ENCODE measurements around the gene DCTN1. TPM values are rescaled to one million over a fixed set of nuclear protein-coding genes. Genes with fewer than 3 reads are reported as not detected.

Gene DCTN1
- total RNA-seq, 1 donor from 2014 or later: 100 TPM

GRCh38 chr2:74349889-74350288, 30.2 kb downstream of the DCTN1 start:
- H3K27me3 ChIP-seq: no peaks in the 10 kb centered on the region
- H3K4me1 Mint-ChIP-seq: no peaks in the 10 kb centered on the region
- H3K4me3 Mint-ChIP-seq: no peak overlapping the region
- peaks cover 2% of the 10 kb centered on the region for H3K27me3 Mint-ChIP-seq (ENCODE audit: insufficient read depth, low read depth)
- H3K36me3 Mint-ChIP-seq: peaks cover 2% of the 10 kb centered on the region
- H3K27ac Mint-ChIP-seq: no peak overlapping the region
- H3K79me2 ChIP-seq (ENCODE audit: low read depth): no peaks in the 10 kb centered on the region
- no peak overlapping the region for H3K9ac ChIP-seq
- H3K4me3 ChIP-seq: no peak overlapping the region
- no peaks in the 10 kb centered on the region for H4K20me1 ChIP-seq (ENCODE audit: low read depth)
- no peak for TF ChIP-seq EZH2phosphoT487 (IDR thresholded peaks at IDR 0.05)
- H3K36me3 ChIP-seq: no peaks in the 10 kb centered on the region
- no peak overlapping the region for H3K4me2 ChIP-seq
- H3F3A ChIP-seq (ENCODE audit: low read depth): no peaks in the 10 kb centered on the region
- H3K4me1 ChIP-seq: no peaks in the 10 kb centered on the region
- H3K9me3 Mint-ChIP-seq: no peaks in the 10 kb centered on the region
- no peak overlapping the region for H2AFZ ChIP-seq (replicated peaks)
- H3K9me3 ChIP-seq (ENCODE audit: low read depth): no peaks in the 10 kb centered on the region
- no peak overlapping the region for H3K27ac ChIP-seq
- DNase-seq (ENCODE audit: low spot score): no peak

- no peaks in the 10 kb centered on the region for H3F3A ChIP-seq (ENCODE audit: low read depth)
- no peaks in the 10 kb centered on the region for H3K9me3 Mint-ChIP-seq
- H3K4me2 ChIP-seq: no peak overlapping the region
- no peak overlapping the region for H3K27ac Mint-ChIP-seq
- TF ChIP-seq EZH2phosphoT487 (IDR thresholded peaks at IDR 0.05) (no peak), EZH2 (IDR thresholded peaks at IDR 0.05) (no peak)
- TF ChIP-seq, protein P1, sequence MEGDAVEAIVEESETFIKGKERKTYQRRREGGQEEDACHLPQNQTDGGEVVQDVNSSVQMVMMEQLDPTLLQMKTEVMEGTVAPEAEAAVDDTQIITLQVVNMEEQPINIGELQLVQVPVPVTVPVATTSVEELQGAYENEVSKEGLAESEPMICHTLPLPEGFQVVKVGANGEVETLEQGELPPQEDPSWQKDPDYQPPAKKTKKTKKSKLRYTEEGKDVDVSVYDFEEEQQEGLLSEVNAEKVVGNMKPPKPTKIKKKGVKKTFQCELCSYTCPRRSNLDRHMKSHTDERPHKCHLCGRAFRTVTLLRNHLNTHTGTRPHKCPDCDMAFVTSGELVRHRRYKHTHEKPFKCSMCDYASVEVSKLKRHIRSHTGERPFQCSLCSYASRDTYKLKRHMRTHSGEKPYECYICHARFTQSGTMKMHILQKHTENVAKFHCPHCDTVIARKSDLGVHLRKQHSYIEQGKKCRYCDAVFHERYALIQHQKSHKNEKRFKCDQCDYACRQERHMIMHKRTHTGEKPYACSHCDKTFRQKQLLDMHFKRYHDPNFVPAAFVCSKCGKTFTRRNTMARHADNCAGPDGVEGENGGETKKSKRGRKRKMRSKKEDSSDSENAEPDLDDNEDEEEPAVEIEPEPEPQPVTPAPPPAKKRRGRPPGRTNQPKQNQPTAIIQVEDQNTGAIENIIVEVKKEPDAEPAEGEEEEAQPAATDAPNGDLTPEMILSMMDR (IDR thresholded peaks at IDR 0.05): no peak
- H3K79me2 ChIP-seq (ENCODE audit: low read depth): no peaks in the 10 kb centered on the region
- no peak for DNase-seq (ENCODE audit: low spot score)
- no peaks in the 10 kb centered on the region for H3K27me3 ChIP-seq
- no peak overlapping the region for H3K4me3 Mint-ChIP-seq
- no peak overlapping the region for H3K4me3 ChIP-seq
- H3K36me3 Mint-ChIP-seq: no peaks in the 10 kb centered on the region
- H3K36me3 ChIP-seq: no peaks in the 10 kb centered on the region
- H3K4me1 Mint-ChIP-seq: no peaks in the 10 kb centered on the region
- H4K20me1 ChIP-seq (ENCODE audit: low read depth): no peaks in the 10 kb centered on the region
- H3K9ac ChIP-seq: no peak overlapping the region
- no peak overlapping the region for H3K27ac ChIP-seq
- H2AFZ ChIP-seq (replicated peaks): no peak overlapping the region
- no peaks in the 10 kb centered on the region for H3K9me3 ChIP-seq (ENCODE audit: low read depth)
- H3K4me1 ChIP-seq: no peaks in the 10 kb centered on the region
- H3K27me3 Mint-ChIP-seq (ENCODE audit: insufficient read depth, low read depth): peaks cover 2% of the 10 kb centered on the region
Measured at GRCh38 chr2:74347742-74348141, 32.4 kb downstream of the DCTN1 start.

DNA sequence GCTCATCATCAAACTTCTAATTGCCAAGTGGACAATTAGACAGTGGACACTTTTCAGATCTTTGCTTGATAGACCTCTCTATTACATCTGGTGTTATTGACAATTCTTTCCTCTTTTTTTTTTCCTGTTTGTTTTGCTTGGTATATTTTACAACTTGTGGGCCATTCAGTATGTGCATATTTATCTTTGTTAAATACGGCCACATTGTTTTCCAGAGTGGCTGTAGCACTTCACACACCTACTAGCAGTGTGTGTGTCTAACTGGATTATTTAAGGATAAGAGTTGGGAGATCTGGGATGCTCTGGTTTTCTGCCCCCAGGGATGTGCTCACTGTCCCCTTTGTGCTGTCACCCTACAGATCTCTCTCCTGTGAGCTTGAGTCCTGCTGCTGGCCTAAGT, 32.8 kb downstream of the DCTN1 start:
- Histone ChIP-seq H2AFZ (replicated peaks) (no peak overlapping the region), H3F3A (ENCODE audit: low read depth) (no peaks in the 10 kb centered on the region)
- H3K36me3 Mint-ChIP-seq: no peaks in the 10 kb centered on the region

GRCh38 chr2:74345272-74345943, 34.7 kb downstream of the DCTN1 start:
- Mint-ChIP-seq H3K27me3 (ENCODE audit: insufficient read depth, low read depth) (peaks cover 2% of the 10 kb centered on the region), H3K4me1 (no peaks in the 10 kb centered on the region), H3K9me3 (no peaks in the 10 kb centered on the region), H3K27ac (no peak overlapping the region), H3K4me3 (no peak overlapping the region), H3K36me3 (no peaks in the 10 kb centered on the region)
- Histone ChIP-seq H4K20me1 (ENCODE audit: low read depth) (no peaks in the 10 kb centered on the region), H3K9me3 (ENCODE audit: low read depth) (no peaks in the 10 kb centered on the region), H3K4me3 (no peak overlapping the region), H3K4me1 (no peaks in the 10 kb centered on the region), H3K4me2 (no peak overlapping the region), H3K27ac (no peak overlapping the region), H3K27me3 (no peaks in the 10 kb centered on the region), H2AFZ (replicated peaks) (no peak overlapping the region), H3K9ac (no peak overlapping the region), H3K36me3 (no peaks in the 10 kb centered on the region), H3K79me2 (ENCODE audit: low read depth) (no peaks in the 10 kb centered on the region), H3F3A (ENCODE audit: low read depth) (no peaks in the 10 kb centered on the region)
- TF ChIP-seq, protein P1 (IDR thresholded peaks at IDR 0.05): no peak
- TF ChIP-seq EZH2 (IDR thresholded peaks at IDR 0.05) (no peak), EZH2phosphoT487 (IDR thresholded peaks at IDR 0.05) (no peak)
- DNase-seq (ENCODE audit: low spot score): no peak

More for the DNA sequence above, 32.8 kb downstream of the DCTN1 start:
- Histone ChIP-seq H3K9me3 (ENCODE audit: low read depth) (no peaks in the 10 kb centered on the region), H4K20me1 (ENCODE audit: low read depth) (no peaks in the 10 kb centered on the region), H3K9ac (no peak overlapping the region), H3K79me2 (ENCODE audit: low read depth) (no peaks in the 10 kb centered on the region), H3K4me1 (no peaks in the 10 kb centered on the region), H3K27ac (no peak overlapping the region), H3K27me3 (no peaks in the 10 kb centered on the region), H3K4me2 (no peak overlapping the region), H3K36me3 (no peaks in the 10 kb centered on the region), H3K4me3 (no peak overlapping the region)
- no peak overlapping the region for H3K4me3 Mint-ChIP-seq
- H3K9me3 Mint-ChIP-seq: no peaks in the 10 kb centered on the region
- H3K4me1 Mint-ChIP-seq: no peaks in the 10 kb centered on the region
- no peak overlapping the region for H3K27ac Mint-ChIP-seq
- peaks cover 2% of the 10 kb centered on the region for H3K27me3 Mint-ChIP-seq (ENCODE audit: insufficient read depth, low read depth)
- TF ChIP-seq EZH2 (IDR thresholded peaks at IDR 0.05) (no peak), EZH2phosphoT487 (IDR thresholded peaks at IDR 0.05) (no peak)
- TF ChIP-seq, protein P1 (IDR thresholded peaks at IDR 0.05): no peak
- no peak for DNase-seq (ENCODE audit: low spot score)
